Measurements from ENCODE around the gene KLC1.

DNA sequence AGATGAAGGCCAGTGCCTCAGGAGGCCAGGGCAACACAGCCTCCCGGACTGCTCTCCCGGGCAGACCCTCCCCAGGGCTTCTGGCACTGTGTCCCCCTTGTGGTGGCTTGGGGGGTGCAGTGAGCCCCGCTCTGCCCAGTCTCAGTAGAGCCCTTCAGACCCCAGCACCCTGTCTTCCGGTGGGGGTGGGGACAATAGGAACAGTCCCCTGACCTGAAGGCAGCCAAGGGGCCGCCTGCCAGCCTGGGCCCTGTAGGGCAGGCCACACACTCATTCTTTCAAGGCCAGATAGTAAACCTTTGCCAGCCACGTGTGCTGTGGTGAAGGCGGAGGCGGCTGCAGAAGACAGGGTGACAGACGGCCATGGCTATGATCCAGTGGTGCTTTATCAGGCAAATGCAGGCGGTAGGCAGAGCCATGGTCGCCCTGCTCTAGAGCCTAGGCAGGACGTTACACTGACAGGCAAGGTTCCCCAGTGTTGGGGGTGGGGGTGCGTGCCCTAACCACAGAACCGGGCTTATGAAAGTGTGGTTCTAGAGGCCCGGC lies 101.6 kb downstream of the KLC1 start:
- TF ChIP-seq, protein P1, sequence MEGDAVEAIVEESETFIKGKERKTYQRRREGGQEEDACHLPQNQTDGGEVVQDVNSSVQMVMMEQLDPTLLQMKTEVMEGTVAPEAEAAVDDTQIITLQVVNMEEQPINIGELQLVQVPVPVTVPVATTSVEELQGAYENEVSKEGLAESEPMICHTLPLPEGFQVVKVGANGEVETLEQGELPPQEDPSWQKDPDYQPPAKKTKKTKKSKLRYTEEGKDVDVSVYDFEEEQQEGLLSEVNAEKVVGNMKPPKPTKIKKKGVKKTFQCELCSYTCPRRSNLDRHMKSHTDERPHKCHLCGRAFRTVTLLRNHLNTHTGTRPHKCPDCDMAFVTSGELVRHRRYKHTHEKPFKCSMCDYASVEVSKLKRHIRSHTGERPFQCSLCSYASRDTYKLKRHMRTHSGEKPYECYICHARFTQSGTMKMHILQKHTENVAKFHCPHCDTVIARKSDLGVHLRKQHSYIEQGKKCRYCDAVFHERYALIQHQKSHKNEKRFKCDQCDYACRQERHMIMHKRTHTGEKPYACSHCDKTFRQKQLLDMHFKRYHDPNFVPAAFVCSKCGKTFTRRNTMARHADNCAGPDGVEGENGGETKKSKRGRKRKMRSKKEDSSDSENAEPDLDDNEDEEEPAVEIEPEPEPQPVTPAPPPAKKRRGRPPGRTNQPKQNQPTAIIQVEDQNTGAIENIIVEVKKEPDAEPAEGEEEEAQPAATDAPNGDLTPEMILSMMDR (IDR thresholded peaks at IDR 0.05) = no peak
- TF ChIP-seq POLR2A (IDR thresholded peaks at IDR 0.05) = no peak
